NCI-H446 (cell line): Measurements from ENCODE around the gene CASP9.
A peak's percentile ranks its signal among the peaks of the same experiment; 100 is the strongest.

Experiments used
- DNase-seq, 2 experiments: peaks; one replicate each; lab custom pipeline; 2025; lab: John Stamatoyannopoulos, UW

The CASP9 gene

DNA sequence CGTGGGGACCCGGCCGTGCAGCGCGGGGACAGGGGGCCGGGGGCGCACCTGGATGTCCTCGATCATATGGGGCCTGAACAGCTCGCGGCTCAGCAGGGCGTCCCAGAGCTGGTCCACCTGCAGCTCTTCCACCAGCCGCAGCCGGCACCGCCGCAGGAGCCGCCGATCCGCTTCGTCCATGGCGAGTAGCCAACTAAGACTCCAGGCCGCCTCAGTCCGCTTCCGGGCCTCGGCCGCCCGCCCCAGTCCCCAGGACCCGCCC, at the start of gene CASP9:
CASP9 (minus strand) TSS at position 195 of the 262 bp plus-strand sequence; CDS start at position 180, 15 bp downstream.
- DNase-seq, result no peak

DNA sequence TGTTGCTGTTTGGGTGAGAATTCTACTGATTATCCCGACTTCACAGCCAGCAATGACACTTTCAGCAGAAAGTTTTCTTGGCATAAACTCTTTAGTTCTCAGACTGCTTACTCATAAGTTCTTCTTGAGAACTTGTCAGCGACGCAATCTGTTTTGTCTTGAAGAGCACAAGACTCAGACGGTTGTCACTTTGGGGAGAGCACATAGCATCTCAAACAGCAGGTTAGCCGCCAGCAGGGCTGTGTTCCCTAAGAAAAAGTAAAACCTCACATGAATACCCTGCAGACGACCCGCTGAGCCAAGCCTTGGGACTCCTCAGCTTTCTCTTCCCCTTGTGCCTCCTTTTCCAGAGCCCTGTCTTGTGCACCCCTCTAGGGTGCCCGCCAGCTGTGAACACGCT, 49.5 kb upstream of the CASP9 start:
- DNase-seq, result no peak

DNA sequence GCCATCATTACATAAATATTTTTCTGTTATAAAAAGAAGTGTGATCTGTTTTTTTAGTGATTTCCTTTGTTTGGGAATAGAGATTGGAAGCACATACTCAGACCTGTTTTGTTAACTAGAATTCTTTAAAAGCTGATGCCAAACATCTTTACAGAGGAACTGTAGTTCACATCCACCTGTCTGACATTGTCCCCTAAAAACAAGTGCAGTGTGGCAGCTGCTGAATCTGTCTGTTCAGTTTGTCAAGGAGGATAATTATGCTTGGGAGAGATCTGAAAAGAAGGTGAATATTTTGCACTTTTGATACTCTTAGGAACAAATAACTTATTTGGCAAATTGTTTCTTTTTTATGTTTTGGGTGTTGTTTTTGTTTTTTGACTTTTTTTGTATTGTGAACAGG, 47.3 kb upstream of the CASP9 start:
- DNase-seq, result no peak

GRCh38 chr1:15570861-15571260, 46.8 kb upstream of the CASP9 start:
- DNase-seq, result no peak

GRCh38 chr1:15568387-15569073, 44.5 kb upstream of the CASP9 start:
- no peak for DNase-seq

DNA sequence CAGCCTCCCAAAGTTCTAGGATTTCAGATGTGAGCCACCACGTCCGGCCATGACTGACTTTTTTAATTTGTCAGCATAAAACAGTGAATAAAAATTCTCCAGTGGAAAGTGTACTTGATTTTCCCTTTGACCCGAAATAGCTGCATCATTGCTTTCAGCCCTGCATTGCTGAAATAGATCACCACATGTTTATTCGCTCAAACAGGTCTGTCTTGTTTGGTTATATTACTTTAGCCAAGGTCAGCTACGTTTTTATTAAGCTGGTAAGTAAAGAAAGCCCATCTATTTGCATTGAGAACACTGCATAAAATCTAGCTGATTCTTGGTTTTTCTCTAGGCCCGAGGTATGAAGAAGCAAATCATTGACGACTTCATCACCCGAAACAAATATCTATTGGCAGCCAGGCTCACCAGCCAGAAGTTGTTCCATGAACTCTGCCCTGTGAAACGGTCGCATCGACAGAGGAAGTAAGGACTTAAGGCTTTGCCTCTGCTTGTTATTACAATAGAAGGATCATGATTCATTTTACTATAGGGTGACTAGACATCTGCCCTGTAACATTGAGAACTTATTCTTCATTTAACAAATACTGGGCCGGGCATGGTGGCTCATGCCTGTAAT, 35.3 kb upstream of the CASP9 start:
- no peak for DNase-seq

- DNase-seq, result no peak
These were observed 34.5 kb upstream of the CASP9 start for GRCh38 chr1:15558516-15558915.

DNA sequence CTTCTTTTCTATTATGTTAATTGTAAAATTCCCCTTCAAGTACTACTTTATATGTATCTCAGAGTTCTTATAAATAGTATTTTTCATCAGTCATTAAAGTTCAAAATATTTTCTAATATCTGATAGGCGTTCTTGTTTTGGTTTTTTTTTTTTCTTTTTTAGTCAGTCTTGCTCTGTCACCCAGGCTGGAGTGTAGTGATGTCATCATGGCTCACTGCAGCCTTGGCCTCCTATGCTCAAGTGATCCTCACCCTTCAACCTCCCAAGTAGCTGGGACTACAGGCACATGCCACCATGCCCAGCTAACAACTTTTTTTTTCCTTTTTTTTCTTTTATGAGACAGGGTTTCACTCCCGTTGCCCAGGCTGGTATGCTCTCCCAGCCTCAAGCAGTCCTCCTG, 33.6 kb upstream of the CASP9 start:
- no peak for DNase-seq

GRCh38 chr1:15557008-15557407, 33.0 kb upstream of the CASP9 start:
- no peak for DNase-seq

- no peak for DNase-seq
These were observed 26.6 kb upstream of the CASP9 start for GRCh38 chr1:15550573-15550972.

DNA sequence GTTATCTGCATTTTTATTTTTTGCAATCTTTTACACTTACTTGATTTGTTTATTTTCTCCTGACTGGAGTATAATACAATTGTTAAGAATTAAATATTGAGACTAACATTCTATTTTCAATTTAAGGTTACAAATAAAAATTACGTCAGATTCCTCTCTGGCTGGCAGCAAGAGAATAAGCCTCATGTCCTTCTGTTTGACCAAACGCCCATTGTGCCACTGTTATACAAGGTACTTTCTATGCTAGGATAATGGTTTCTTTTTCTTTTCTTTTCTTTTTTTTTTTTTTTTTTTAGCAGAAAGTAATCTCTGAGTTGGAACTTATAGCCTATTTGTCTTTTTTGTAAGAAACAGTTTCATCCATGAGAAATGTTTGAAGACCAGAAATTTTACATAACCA, 22.6 kb upstream of the CASP9 start:
- DNase-seq, result no peak

GRCh38 chr1:15543589-15544568, 19.9 kb upstream of the CASP9 start:
- DNase-seq, result no peak

- no peak for DNase-seq
These were observed 19.2 kb upstream of the CASP9 start for GRCh38 chr1:15543251-15543588.

GRCh38 chr1:15542388-15543250, 18.6 kb upstream of the CASP9 start:
- DNase-seq, result no peak

DNA sequence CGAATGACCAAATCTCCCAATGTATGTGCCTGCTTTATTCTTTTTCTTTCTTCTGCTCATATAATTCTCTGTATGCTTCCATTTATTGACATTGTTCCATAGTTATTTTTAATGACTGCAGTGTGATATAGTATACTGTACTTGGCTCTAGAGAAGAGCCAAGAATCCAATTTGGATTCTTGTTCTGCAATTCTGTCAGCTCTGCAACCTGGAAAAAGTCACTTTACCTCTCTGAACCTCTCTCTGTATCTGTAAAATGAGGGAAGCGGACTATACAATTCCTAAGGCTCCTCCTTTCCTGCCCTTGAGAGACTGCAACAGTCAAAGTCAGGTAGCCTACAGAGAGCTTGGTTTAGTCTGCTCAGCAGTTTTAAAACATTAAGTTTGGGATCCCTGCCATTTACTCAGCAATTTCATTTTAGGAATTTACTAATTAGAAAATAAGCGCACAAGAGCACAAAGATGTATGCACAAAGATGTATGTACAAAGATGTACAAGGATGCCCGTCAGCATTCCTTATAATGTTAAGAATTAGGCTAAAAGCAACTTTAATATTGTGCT, 17.3 kb upstream of the CASP9 start:
- no peak for DNase-seq

DNA sequence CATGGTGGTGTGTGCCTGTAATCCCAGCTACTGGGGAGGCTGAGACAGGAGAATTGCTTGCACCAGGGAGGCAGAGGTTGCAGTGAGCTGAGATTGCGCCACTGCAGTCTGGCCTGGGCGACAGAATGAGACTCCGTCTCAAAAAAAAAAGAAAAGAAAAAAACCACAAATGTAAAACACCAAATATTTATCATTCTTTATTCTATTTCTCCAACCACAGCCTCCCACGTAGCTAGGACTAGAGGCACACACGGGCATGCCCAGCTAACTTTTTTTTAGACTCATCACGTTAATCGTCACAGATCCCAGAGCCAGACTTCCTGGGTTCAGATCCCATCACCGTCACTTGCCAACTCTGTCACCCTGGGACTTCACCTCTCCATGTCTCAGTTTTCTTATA, 16.2 kb upstream of the CASP9 start:
- no peak for DNase-seq

- no peak for DNase-seq
These were observed 14.8 kb upstream of the CASP9 start for GRCh38 chr1:15538771-15539170.

DNA sequence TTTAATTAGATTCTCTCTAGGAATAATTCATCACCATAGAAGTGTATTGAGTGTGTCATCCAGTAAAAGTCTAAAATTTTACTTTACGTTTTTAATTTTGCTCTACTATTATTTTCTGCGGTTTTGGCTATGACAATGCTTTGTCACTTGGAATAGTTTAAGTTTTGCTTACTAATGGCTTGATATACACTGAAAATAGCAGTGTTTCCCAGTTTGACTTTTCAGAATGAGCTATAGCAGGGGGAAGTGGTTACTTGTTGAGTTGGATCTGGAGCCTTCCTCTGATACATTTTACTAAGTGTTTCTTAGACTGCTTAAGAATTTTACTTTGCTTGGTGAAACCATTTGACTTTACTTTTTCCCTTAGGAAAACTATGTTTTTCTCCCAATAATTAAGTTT, 7.7 kb upstream of the CASP9 start:
- no peak for DNase-seq

DNA sequence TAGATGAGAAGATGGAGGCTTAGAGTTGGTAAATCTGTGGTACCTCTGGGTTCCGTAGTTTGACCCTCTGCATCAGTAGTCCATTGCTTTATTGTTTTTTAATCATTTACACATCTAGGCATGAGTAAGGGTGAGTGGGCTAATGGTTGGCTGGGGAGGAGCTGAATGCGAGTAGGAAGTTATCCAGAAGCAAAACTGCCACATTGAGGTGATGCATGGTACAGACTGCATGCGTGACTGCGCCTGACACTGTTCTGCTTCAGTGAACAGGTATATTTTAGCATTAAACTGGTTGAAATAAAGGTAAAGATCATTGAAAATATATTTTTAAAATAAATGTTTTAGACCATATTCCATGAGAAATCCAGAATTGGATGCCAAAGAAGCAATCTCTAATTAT, 7.0 kb upstream of the CASP9 start:
- no peak for DNase-seq

DNA sequence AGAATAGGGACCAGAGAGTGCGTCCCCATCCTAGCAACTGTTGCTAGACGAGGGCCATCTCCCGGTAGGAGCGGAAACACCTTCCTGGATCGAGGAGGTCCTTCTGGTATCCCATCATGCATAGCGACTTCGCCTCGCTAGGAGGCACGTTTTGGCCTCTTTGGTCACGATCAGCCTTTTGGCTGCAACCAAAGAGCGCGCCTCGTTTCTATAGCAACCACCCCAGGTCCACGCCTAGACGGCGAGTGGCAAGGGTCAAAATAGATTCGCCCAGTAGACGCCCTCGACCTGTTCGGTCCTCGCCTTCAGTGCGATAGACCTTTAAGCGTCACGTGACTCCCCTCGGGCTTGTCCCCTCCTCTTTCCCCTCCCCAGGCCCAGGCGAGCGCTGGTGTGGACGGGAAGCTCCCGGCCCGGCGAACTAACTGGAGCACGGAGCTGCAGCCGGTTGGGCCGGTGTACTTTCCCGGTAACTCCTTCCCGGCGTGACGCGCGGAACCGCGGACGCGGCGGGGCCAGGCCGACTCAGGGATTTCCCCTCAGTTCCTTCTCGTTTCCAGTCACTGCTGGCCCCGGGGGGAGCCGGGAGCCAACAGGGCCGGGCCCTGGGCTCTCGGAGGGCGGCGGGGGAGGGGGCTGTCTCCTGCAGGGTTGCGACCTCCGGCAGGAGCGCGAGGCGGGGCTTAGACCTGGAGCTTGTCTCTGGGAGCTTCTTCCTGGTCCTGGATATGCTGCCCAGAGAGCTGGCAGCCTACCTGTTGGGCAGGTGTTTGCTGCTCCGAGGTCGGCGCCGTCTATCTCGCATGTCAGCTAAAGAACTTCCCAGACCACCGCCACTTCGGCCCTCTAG, 2.7 kb upstream of the CASP9 start, which contains the start of gene DNAJC16:
DNAJC16 (plus strand) TSS at position 359 of the 850 bp plus-strand sequence. CDS start 2,258 bp downstream, outside the sequence.
- peak; percentile 100 for DNase-seq

DNA sequence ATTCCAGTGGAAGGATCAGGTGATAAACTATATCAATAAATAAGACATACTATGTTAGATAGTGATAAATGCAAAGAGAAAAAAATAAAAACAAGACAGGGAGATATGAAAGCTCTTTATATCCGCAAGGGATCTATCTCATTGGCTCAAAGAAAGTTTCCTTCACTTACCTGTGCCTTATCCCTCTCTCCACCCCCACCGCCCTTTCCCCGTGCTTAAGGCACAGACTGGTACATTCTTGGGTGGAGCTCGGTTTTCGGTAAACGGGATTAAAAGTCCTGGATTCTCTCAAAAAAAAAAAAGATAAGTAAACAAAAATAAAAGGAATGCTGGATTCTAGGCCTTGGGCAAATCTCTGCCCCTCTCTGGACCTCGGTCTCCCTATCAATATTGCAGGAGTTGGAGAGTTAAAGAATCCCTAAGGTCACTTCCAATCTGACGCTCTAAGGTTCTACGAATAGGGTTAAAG, 2.0 kb upstream of the CASP9 start:
- DNase-seq, result no peak
